Spinal cord (tissue), 10 donors: Measurements from ENCODE around the gene SHC3. TPM values are rescaled to one million over a fixed set of nuclear protein-coding genes. Genes with fewer than 3 reads are reported as not detected.
A peak's percentile ranks its signal among the peaks of the same experiment; 100 is the strongest.

Experiments
- DNase-seq, 6 donors: peaks; one replicate each; pipeline versions ENCODE4 v3.0.0 to v3.0.0-alpha.2; 2013 to 2015; ENCODE audit warnings: low spot score in 6 of 6, low read depth in 4 of 6
- H3K27ac ChIP-seq: one replicate; pipeline ENCODE4 v1.5.1; 2013; ENCODE audit warnings: low read depth, low read length, control low read depth
- H3K27me3 ChIP-seq: one replicate; pipeline ENCODE4 v1.6.1; 2013; ENCODE audit warnings: low read length; ENCODE audit not compliant: control insufficient read depth, insufficient read depth
- H3K36me3 ChIP-seq: one replicate; pipeline ENCODE4 v1.6.1; 2013; ENCODE audit warnings: low read length; ENCODE audit not compliant: control insufficient read depth, insufficient read depth
- H3K4me1 ChIP-seq: one replicate; pipeline ENCODE4 v1.6.1; 2013; ENCODE audit warnings: low read length; ENCODE audit not compliant: control insufficient read depth, insufficient read depth
- H3K4me3 ChIP-seq: one replicate; pipeline ENCODE4 v1.5.1; 2013; ENCODE audit warnings: low read depth, low read length, control low read depth
- H3K9me3 ChIP-seq: one replicate; pipeline ENCODE4 v1.6.1; 2013; ENCODE audit warnings: low read length; ENCODE audit not compliant: control insufficient read depth, insufficient read depth
- WGBS: methylation state at CpG from one replicate; pipeline ENCODE4 v1.1.5; 2013; ENCODE audit warnings: missing lambda C conversion rate; ENCODE audit not compliant: insufficient coverage; 5-methylcytosine and 5-hydroxymethylcytosine counted together
- polyA plus RNA-seq, 2 donors: library from polyadenylated mRNA; unstranded; fragments of 120-200 nt; gene quantifications; one replicate each; pipeline ENCODE4 v1.2.1, GENCODE V29; 2013; ENCODE audit not compliant: insufficient read length in 2 of 2
- total RNA-seq, 2 donors: library from RNA; depleted of rRNA in 1 of 2; stranded (reverse); fragments of 120-200 nt in 1 of 2; fragments of >200 nt in 1 of 2; gene quantifications; one replicate each; pipeline versions ENCODE4 v1.2.3 to v1.2.4, GENCODE V29; 2013 to 2014
- donor health status: healthy.

Gene SHC3
- total and polyA plus RNA-seq, 4 donors, result 15.5 to 50.3 (median 30.1) TPM

GRCh38 chr9:89012294-89013042, 166.2 kb downstream of the SHC3 start:
- peaks cover 32% of the 10 kb centered on the region for H3K36me3 ChIP-seq
- H3K27me3 ChIP-seq, result no peaks in the 10 kb centered on the region
- DNase-seq, result no peak
- no peak overlapping the region for H3K27ac ChIP-seq
- H3K4me3 ChIP-seq, result no peak overlapping the region
- peaks cover 6% of the 10 kb centered on the region for H3K4me1 ChIP-seq
- peaks cover 2% of the 10 kb centered on the region for H3K9me3 ChIP-seq
- 84% methylated on average over 8 of the region's 13 CpGs for WGBS

- DNase-seq, result no peak
Observed at GRCh38 chr9:89011683-89012082, 166.9 kb downstream of the SHC3 start.

GRCh38 chr9:89010526-89011111, 168.0 kb downstream of the SHC3 start:
- Histone ChIP-seq H3K27ac (no peak overlapping the region), H3K36me3 (peaks cover 32% of the 10 kb centered on the region), H3K4me3 (no peak overlapping the region), H3K27me3 (no peaks in the 10 kb centered on the region), H3K9me3 (no peaks in the 10 kb centered on the region), H3K4me1 (peaks cover 8% of the 10 kb centered on the region)
- 77% methylated on average over 5 of the region's 6 CpGs for WGBS
- peak in 2 of 6 donors; percentile 22 to 33 for DNase-seq

More at GRCh38 chr9:89011683-89012082, 166.9 kb downstream of the SHC3 start:
- H3K4me1 ChIP-seq, result peaks cover 6% of the 10 kb centered on the region
- H3K9me3 ChIP-seq, result no peaks in the 10 kb centered on the region
- peaks cover 32% of the 10 kb centered on the region for H3K36me3 ChIP-seq
- 90% methylated on average over 2 of the region's 2 CpGs for whole genome bisulfite sequencing
- no peak overlapping the region for H3K27ac ChIP-seq
- H3K27me3 ChIP-seq, result no peaks in the 10 kb centered on the region
- no peak overlapping the region for H3K4me3 ChIP-seq

GRCh38 chr9:89010056-89010455, 168.6 kb downstream of the SHC3 start:
- Histone ChIP-seq H3K9me3 (no peaks in the 10 kb centered on the region), H3K27me3 (no peaks in the 10 kb centered on the region), H3K36me3 (peaks cover 32% of the 10 kb centered on the region), H3K27ac (no peak overlapping the region), H3K4me3 (no peak overlapping the region), H3K4me1 (peaks cover 8% of the 10 kb centered on the region)
- DNase-seq, result no peak
- 80% methylated on average over 10 of the region's 10 CpGs for WGBS

- peaks cover 8% of the 10 kb centered on the region for H3K4me1 ChIP-seq
- H3K27ac ChIP-seq, result no peak overlapping the region
- no peak overlapping the region for H3K4me3 ChIP-seq
- peaks cover 34% of the 10 kb centered on the region for H3K36me3 ChIP-seq
- H3K9me3 ChIP-seq, result no peaks in the 10 kb centered on the region
- no peak for DNase-seq
- no peaks in the 10 kb centered on the region for H3K27me3 ChIP-seq
- 98% methylated on average over 9 of the region's 9 CpGs for WGBS
Observed at GRCh38 chr9:89009546-89009840, 169.1 kb downstream of the SHC3 start.

- no peak overlapping the region for H3K4me3 ChIP-seq
- H3K27ac ChIP-seq, result no peak overlapping the region
- 82% methylated on average over 9 of the region's 12 CpGs for WGBS
- no peaks in the 10 kb centered on the region for H3K27me3 ChIP-seq
- DNase-seq, result peak in 1 of 6 donors; percentile 13
- peaks cover 8% of the 10 kb centered on the region for H3K4me1 ChIP-seq
- no peaks in the 10 kb centered on the region for H3K9me3 ChIP-seq
- H3K36me3 ChIP-seq, result peaks cover 28% of the 10 kb centered on the region
Observed at GRCh38 chr9:89008744-89009545, 169.7 kb downstream of the SHC3 start.

GRCh38 chr9:89008055-89008743, 170.4 kb downstream of the SHC3 start:
- DNase-seq, result peak in 2 of 6 donors; percentile 81 to 90
- Histone ChIP-seq H3K4me3 (no peak overlapping the region), H3K36me3 (peaks cover 21% of the 10 kb centered on the region), H3K27me3 (no peaks in the 10 kb centered on the region), H3K4me1 (peaks cover 8% of the 10 kb centered on the region), H3K27ac (no peak overlapping the region), H3K9me3 (no peaks in the 10 kb centered on the region)
- WGBS, result 58% methylated on average over 7 of the region's 9 CpGs

- Histone ChIP-seq H3K27ac (no peak overlapping the region), H3K4me1 (peaks cover 8% of the 10 kb centered on the region), H3K9me3 (no peaks in the 10 kb centered on the region), H3K4me3 (no peak overlapping the region), H3K27me3 (no peaks in the 10 kb centered on the region), H3K36me3 (peaks cover 15% of the 10 kb centered on the region)
- DNase-seq, result peak in 2 of 6 donors; percentile 6 to 81
- 82% methylated on average over 3 of the region's 9 CpGs for WGBS
Observed at GRCh38 chr9:89006996-89007967, 171.3 kb downstream of the SHC3 start.
